Nucleus accumbens (tissue), 56 donors: ENCODE data around the gene LRP8.

Source experiments
- DNase-seq, 56 donors: peaks; one replicate each; lab custom pipeline; 2025; lab: John Stamatoyannopoulos, UW

The LRP8 gene

GRCh38 chr1:53310847-53311681, 16.8 kb downstream of the LRP8 start:
- no peak for DNase-seq

GRCh38 chr1:53309802-53310201, 18.1 kb downstream of the LRP8 start:
- DNase-seq: no peak

DNA sequence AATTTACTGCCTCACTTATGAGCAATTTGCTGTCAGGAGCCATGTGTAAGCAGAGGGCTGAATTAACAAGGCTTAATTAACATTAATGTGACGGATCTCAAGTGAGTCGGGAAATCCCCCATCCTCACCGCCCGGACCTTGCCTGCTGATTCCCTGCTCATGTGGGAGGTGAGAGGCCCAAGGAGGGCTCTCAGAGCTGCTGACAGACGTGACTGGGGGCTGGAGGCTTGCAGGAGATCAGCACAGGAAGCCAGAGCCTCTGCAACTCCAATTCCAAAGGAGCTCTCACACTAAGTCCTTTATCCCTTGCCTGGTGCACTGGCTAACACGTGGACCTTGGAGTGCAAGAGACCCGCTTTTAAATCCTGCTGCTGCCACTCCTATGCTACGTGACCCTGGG, 19.4 kb downstream of the LRP8 start:
- no peak for DNase-seq

DNA sequence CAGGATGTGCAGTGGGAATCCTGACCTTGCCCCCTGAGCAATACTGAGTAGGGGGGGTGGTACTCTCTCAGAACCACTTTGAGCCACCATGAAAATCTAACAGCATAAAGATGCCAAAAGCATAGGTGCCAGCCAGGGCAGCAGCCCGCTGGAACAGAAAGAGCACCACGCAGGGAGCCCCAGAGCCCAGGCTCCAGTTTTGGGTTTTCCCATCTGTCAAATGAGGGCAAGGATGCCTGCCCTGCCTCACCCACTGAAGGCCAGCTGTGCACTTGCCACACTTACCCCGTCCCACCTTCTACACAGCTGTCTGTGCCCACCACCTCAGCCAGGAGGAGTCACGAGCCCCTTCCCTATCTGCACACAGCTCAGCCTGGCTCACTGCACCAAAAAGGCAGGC, 20.8 kb downstream of the LRP8 start:
- no peak for DNase-seq

DNA sequence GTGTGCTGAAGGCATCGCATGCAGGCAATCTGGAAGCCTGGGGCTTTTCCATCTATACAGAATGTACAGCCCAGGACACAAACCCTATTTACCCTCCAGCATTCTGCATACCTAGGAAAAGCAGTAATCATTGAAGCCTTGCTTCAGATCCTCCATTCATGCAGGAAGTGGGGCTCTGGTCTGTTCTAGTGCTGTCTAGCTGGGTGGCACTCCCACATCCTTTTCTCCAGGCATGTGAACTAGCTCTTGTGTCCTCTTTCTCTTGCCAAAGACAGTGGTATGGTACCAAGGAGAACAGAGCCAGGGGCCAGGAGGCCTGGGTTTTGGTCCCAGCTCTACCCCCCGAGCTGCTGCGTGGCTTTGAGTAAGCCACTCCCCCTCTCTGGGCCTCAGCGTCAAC, 21.7 kb downstream of the LRP8 start:
- DNase-seq: no peak

- peak in 5 of 56 donors; percentile 13 to 50 (median 19) for DNase-seq
Observed at GRCh38 chr1:53305650-53306049, 22.2 kb downstream of the LRP8 start.

- DNase-seq: no peak
Observed at GRCh38 chr1:53304527-53304926, 23.3 kb downstream of the LRP8 start.

GRCh38 chr1:53303726-53304515, 23.9 kb downstream of the LRP8 start:
- DNase-seq: peak in 7 of 56 donors; percentile 9 to 40 (median 18)

DNA sequence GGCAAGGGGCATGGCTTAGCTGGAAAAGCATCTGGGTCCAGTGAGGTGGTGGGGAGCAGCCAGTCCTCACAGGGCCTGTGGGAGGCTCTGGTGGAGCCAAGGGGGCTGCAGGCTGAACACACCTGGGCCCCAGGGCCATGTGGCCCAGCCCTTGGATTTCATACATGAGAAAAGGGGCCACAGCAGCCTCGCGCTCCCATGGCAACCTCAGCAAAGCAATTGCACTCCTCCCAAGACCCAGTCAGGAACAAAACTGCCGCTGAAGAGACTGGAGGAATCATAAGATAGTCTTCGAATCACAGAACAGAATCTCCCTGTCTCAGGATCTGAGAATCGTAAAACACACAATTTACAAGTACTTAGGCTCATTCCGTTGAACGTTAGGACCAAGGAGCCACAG, 24.6 kb downstream of the LRP8 start:
- DNase-seq: no peak

DNA sequence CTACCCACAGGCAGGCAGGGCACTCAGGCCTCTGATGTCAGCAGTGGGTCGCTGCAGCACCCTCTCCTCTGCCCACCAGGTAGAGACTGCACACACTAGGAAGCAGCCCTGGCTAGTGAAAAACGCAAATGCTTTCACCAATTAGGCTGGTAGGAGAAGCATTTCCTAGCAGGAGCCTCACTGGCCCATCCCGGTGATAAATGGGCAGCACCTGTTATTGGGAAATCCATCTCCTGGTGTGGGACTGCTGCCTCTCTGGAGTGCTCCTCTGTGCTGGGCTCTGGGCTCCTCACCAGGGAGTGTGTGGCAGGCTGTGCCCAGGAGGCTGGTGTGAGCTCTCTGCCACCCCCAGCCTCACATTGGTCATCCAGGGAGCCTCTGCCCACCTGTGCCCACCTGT, 28.6 kb downstream of the LRP8 start:
- no peak for DNase-seq

GRCh38 chr1:53298045-53298637, 29.7 kb downstream of the LRP8 start:
- DNase-seq: no peak

DNA sequence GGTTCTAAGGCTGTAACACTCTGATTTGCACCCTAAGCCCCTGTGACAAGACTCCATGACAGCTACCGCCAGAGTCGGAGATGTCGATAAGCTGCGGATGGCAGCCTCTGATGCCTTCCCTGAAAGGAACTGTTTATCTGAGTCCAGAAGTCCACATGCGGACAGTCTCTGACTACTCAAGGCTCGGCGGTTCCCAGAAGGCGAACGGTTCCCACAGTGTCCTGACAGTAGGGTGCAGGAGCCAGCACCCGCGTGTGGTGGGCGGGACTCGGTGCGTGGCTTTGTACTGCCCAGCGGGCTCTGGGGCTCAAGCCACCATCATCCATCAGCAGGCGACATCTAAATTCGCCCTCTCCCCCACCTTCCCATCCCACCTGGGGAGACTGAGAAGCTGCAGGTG, 30.7 kb downstream of the LRP8 start:
- no peak for DNase-seq

- peak in 1 of 56 donors; percentile 21 for DNase-seq
Observed at GRCh38 chr1:53296117-53296749, 31.6 kb downstream of the LRP8 start.

DNA sequence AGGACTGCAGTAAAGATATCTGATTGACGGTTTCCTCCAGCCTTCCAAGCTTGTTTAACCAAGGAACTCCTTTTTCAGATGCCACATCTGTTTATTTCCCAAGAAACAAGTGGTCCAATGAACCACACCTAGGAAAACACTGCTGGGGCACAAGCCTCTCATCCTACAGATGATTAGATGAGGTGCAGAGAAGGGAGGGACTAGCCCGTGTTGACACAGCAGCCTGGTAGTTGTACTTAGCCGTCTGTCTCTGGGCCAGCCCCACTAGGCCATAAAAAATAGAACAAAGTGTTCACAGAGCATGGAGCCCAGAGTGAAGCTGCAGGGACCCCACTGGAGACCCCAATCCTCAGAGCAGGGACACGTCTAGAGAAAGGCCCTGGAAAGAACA, 32.1 kb downstream of the LRP8 start:
- DNase-seq: no peak

- no peak for DNase-seq
Observed at GRCh38 chr1:53295295-53295694, 32.6 kb downstream of the LRP8 start.

GRCh38 chr1:53294567-53294966, 33.3 kb downstream of the LRP8 start:
- DNase-seq: peak in 33 of 56 donors; percentile 13 to 82 (median 45)

GRCh38 chr1:53294061-53294460, 33.8 kb downstream of the LRP8 start:
- DNase-seq: no peak

GRCh38 chr1:53293123-53293522, 34.7 kb downstream of the LRP8 start:
- no peak for DNase-seq

DNA sequence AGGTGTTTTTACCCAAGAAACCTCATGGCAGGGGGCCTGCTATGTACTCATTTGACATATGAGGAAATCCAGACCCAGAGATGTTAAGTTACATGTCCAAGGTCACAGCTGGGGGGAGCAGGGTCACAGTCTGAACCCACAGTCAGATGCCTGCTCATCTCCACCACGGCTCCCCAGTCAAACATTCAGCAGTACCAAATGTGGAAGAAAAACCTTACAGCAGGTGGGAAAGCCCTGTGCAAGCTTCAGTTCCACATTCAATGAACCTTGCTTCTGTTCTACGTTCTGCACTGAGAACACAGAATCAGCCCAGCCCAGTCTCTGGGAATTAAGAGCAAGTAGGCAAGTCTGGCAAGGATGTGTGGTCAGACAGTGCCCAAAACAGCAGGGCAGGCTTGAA, 35.2 kb downstream of the LRP8 start:
- DNase-seq: no peak

GRCh38 chr1:53291574-53291973, 36.3 kb downstream of the LRP8 start:
- DNase-seq: no peak
